ENCODE results near the gene NEDD9.

DNA sequence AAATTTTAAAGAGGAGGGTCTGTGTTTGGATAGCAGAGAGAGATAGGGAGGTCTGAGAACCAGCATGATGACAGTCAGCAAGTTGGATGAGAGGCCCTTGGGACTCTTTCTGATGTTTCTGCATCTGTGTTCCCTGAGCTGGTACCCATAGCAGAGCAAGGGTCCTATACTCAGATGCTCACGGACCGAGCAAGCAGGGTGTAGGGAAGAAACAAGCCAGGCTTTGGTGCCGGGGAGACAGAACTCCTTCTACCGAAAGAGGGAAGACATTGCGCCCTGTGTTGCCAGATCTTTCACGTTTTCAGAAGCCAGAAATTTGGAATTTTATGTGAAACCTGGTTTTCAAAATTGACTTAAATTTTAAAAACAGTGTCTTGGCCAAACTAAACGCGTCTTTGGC, 34.6 kb downstream of the NEDD9 start:
- TF ChIP-seq, protein P1, sequence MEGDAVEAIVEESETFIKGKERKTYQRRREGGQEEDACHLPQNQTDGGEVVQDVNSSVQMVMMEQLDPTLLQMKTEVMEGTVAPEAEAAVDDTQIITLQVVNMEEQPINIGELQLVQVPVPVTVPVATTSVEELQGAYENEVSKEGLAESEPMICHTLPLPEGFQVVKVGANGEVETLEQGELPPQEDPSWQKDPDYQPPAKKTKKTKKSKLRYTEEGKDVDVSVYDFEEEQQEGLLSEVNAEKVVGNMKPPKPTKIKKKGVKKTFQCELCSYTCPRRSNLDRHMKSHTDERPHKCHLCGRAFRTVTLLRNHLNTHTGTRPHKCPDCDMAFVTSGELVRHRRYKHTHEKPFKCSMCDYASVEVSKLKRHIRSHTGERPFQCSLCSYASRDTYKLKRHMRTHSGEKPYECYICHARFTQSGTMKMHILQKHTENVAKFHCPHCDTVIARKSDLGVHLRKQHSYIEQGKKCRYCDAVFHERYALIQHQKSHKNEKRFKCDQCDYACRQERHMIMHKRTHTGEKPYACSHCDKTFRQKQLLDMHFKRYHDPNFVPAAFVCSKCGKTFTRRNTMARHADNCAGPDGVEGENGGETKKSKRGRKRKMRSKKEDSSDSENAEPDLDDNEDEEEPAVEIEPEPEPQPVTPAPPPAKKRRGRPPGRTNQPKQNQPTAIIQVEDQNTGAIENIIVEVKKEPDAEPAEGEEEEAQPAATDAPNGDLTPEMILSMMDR (IDR thresholded peaks at IDR 0.05), result no peak
- no peak for TF ChIP-seq EZH2 (IDR thresholded peaks at IDR 0.05; ENCODE audit: borderline replicate concordance, insufficient read depth, low read depth, low read length, poor library complexity, severe bottlenecking)

All from B cell (primary cell).